ENCODE data around the gene PDE4DIP. TPM values are rescaled to one million over a fixed set of nuclear protein-coding genes. Genes with fewer than 3 reads are reported as not detected.
"Not testable (repeated sequence)": the region's sequence is repeated elsewhere in the genome, so short reads cannot be mapped to it uniquely, and the experiment has no call there.

Gene PDE4DIP
- total RNA-seq, 1 donor from 2014 or later = 605 TPM

GRCh38 chr1:148916695-148917348 lies 72.6 kb downstream of the PDE4DIP start:
- H3K27me3 ChIP-seq (ENCODE audit: control insufficient read depth in 3 of 3, insufficient read depth in 3 of 3, low read length in 3 of 3); H3K9me3 ChIP-seq (ENCODE audit: control insufficient read depth in 3 of 3, low read length in 3 of 3); H3K9ac ChIP-seq (ENCODE audit: low read depth in 1 of 3, low read length in 3 of 3); H3K36me3 ChIP-seq (ENCODE audit: control insufficient read depth in 3 of 3, insufficient read depth in 3 of 3, low read length in 3 of 3); H3K4me3 ChIP-seq (ENCODE audit: low read length in 3 of 3); H3K4me1 ChIP-seq (ENCODE audit: control insufficient read depth in 3 of 3, insufficient read depth in 3 of 3, low read length in 3 of 3): not testable (repeated sequence)
- peak overlapping the region; percentile 68 for H3K27ac ChIP-seq (ENCODE audit: low read depth, low read length)

GRCh38 chr1:148918836-148919447 lies 74.7 kb downstream of the PDE4DIP start:
- H3K9ac ChIP-seq (ENCODE audit: low read depth in 1 of 3, low read length in 3 of 3) = peak overlapping the region in 1 of 3 donors; percentile 54
- H3K4me3 ChIP-seq (ENCODE audit: low read length in 3 of 3); H3K36me3 ChIP-seq (ENCODE audit: control insufficient read depth in 3 of 3, insufficient read depth in 3 of 3, low read length in 3 of 3); H3K27me3 ChIP-seq (ENCODE audit: control insufficient read depth in 3 of 3, insufficient read depth in 3 of 3, low read length in 3 of 3); H3K9me3 ChIP-seq (ENCODE audit: control insufficient read depth in 3 of 3, low read length in 3 of 3); H3K4me1 ChIP-seq (ENCODE audit: control insufficient read depth in 3 of 3, insufficient read depth in 3 of 3, low read length in 3 of 3): not testable (repeated sequence)
- peak overlapping the region; percentile 87 for H3K27ac ChIP-seq (ENCODE audit: low read depth, low read length)

- H3K4me3 ChIP-seq (ENCODE audit: low read length in 3 of 3); H3K36me3 ChIP-seq (ENCODE audit: control insufficient read depth in 3 of 3, insufficient read depth in 3 of 3, low read length in 3 of 3); H3K4me1 ChIP-seq (ENCODE audit: control insufficient read depth in 3 of 3, insufficient read depth in 3 of 3, low read length in 3 of 3); H3K27ac ChIP-seq (ENCODE audit: low read depth, low read length); H3K9ac ChIP-seq (ENCODE audit: low read depth in 1 of 3, low read length in 3 of 3); H3K9me3 ChIP-seq (ENCODE audit: control insufficient read depth in 3 of 3, low read length in 3 of 3); H3K27me3 ChIP-seq (ENCODE audit: control insufficient read depth in 3 of 3, insufficient read depth in 3 of 3, low read length in 3 of 3): not testable (repeated sequence)
Observed at GRCh38 chr1:148921047-148921446, 76.8 kb downstream of the PDE4DIP start.

GRCh38 chr1:148923798-148924197 lies 79.6 kb downstream of the PDE4DIP start:
- H3K9ac ChIP-seq (ENCODE audit: low read depth in 1 of 3, low read length in 3 of 3); H3K4me3 ChIP-seq (ENCODE audit: low read length in 3 of 3); H3K36me3 ChIP-seq (ENCODE audit: control insufficient read depth in 3 of 3, insufficient read depth in 3 of 3, low read length in 3 of 3); H3K27me3 ChIP-seq (ENCODE audit: control insufficient read depth in 3 of 3, insufficient read depth in 3 of 3, low read length in 3 of 3); H3K9me3 ChIP-seq (ENCODE audit: control insufficient read depth in 3 of 3, low read length in 3 of 3); H3K27ac ChIP-seq (ENCODE audit: low read depth, low read length); H3K4me1 ChIP-seq (ENCODE audit: control insufficient read depth in 3 of 3, insufficient read depth in 3 of 3, low read length in 3 of 3): not testable (repeated sequence)

GRCh38 chr1:148927645-148928044 lies 83.4 kb downstream of the PDE4DIP start:
- H3K27ac ChIP-seq (ENCODE audit: low read depth, low read length); H3K27me3 ChIP-seq (ENCODE audit: control insufficient read depth in 3 of 3, insufficient read depth in 3 of 3, low read length in 3 of 3); H3K4me3 ChIP-seq (ENCODE audit: low read length in 3 of 3); H3K4me1 ChIP-seq (ENCODE audit: control insufficient read depth in 3 of 3, insufficient read depth in 3 of 3, low read length in 3 of 3); H3K36me3 ChIP-seq (ENCODE audit: control insufficient read depth in 3 of 3, insufficient read depth in 3 of 3, low read length in 3 of 3); H3K9ac ChIP-seq (ENCODE audit: low read depth in 1 of 3, low read length in 3 of 3); H3K9me3 ChIP-seq (ENCODE audit: control insufficient read depth in 3 of 3, low read length in 3 of 3): not testable (repeated sequence)

- H3K27ac ChIP-seq (ENCODE audit: low read depth, low read length); H3K9me3 ChIP-seq (ENCODE audit: control insufficient read depth in 3 of 3, low read length in 3 of 3); H3K4me1 ChIP-seq (ENCODE audit: control insufficient read depth in 3 of 3, insufficient read depth in 3 of 3, low read length in 3 of 3); H3K27me3 ChIP-seq (ENCODE audit: control insufficient read depth in 3 of 3, insufficient read depth in 3 of 3, low read length in 3 of 3); H3K36me3 ChIP-seq (ENCODE audit: control insufficient read depth in 3 of 3, insufficient read depth in 3 of 3, low read length in 3 of 3); H3K9ac ChIP-seq (ENCODE audit: low read depth in 1 of 3, low read length in 3 of 3); H3K4me3 ChIP-seq (ENCODE audit: low read length in 3 of 3): not testable (repeated sequence)
Observed at GRCh38 chr1:148929253-148929652, 85.0 kb downstream of the PDE4DIP start.

- H3K9ac ChIP-seq (ENCODE audit: low read depth in 1 of 3, low read length in 3 of 3); H3K9me3 ChIP-seq (ENCODE audit: control insufficient read depth in 3 of 3, low read length in 3 of 3); H3K4me1 ChIP-seq (ENCODE audit: control insufficient read depth in 3 of 3, insufficient read depth in 3 of 3, low read length in 3 of 3); H3K36me3 ChIP-seq (ENCODE audit: control insufficient read depth in 3 of 3, insufficient read depth in 3 of 3, low read length in 3 of 3); H3K27me3 ChIP-seq (ENCODE audit: control insufficient read depth in 3 of 3, insufficient read depth in 3 of 3, low read length in 3 of 3); H3K27ac ChIP-seq (ENCODE audit: low read depth, low read length); H3K4me3 ChIP-seq (ENCODE audit: low read length in 3 of 3): not testable (repeated sequence)
Observed at GRCh38 chr1:148935381-148936002, 91.3 kb downstream of the PDE4DIP start.

- not testable (repeated sequence) for H3K27ac ChIP-seq (ENCODE audit: low read depth, low read length); H3K36me3 ChIP-seq (ENCODE audit: control insufficient read depth in 3 of 3, insufficient read depth in 3 of 3, low read length in 3 of 3); H3K9ac ChIP-seq (ENCODE audit: low read depth in 1 of 3, low read length in 3 of 3); H3K4me1 ChIP-seq (ENCODE audit: control insufficient read depth in 3 of 3, insufficient read depth in 3 of 3, low read length in 3 of 3); H3K4me3 ChIP-seq (ENCODE audit: low read length in 3 of 3); H3K27me3 ChIP-seq (ENCODE audit: control insufficient read depth in 3 of 3, insufficient read depth in 3 of 3, low read length in 3 of 3); H3K9me3 ChIP-seq (ENCODE audit: control insufficient read depth in 3 of 3, low read length in 3 of 3)
Observed at GRCh38 chr1:148942906-148943305, 98.7 kb downstream of the PDE4DIP start.

GRCh38 chr1:148945130-148945529 lies 100.9 kb downstream of the PDE4DIP start:
- H3K4me3 ChIP-seq (ENCODE audit: low read length in 3 of 3); H3K27ac ChIP-seq (ENCODE audit: low read depth, low read length); H3K27me3 ChIP-seq (ENCODE audit: control insufficient read depth in 3 of 3, insufficient read depth in 3 of 3, low read length in 3 of 3); H3K9me3 ChIP-seq (ENCODE audit: control insufficient read depth in 3 of 3, low read length in 3 of 3); H3K36me3 ChIP-seq (ENCODE audit: control insufficient read depth in 3 of 3, insufficient read depth in 3 of 3, low read length in 3 of 3); H3K4me1 ChIP-seq (ENCODE audit: control insufficient read depth in 3 of 3, insufficient read depth in 3 of 3, low read length in 3 of 3); H3K9ac ChIP-seq (ENCODE audit: low read depth in 1 of 3, low read length in 3 of 3): not testable (repeated sequence)

GRCh38 chr1:148948768-148949167 lies 104.5 kb downstream of the PDE4DIP start:
- H3K27ac ChIP-seq (ENCODE audit: low read depth, low read length); H3K27me3 ChIP-seq (ENCODE audit: control insufficient read depth in 3 of 3, insufficient read depth in 3 of 3, low read length in 3 of 3); H3K9ac ChIP-seq (ENCODE audit: low read depth in 1 of 3, low read length in 3 of 3); H3K4me1 ChIP-seq (ENCODE audit: control insufficient read depth in 3 of 3, insufficient read depth in 3 of 3, low read length in 3 of 3); H3K9me3 ChIP-seq (ENCODE audit: control insufficient read depth in 3 of 3, low read length in 3 of 3); H3K36me3 ChIP-seq (ENCODE audit: control insufficient read depth in 3 of 3, insufficient read depth in 3 of 3, low read length in 3 of 3); H3K4me3 ChIP-seq (ENCODE audit: low read length in 3 of 3): not testable (repeated sequence)
